SU-DHL-6 (cell line): ENCODE data around the gene IGF2.

Experiments
- H2AFZ ChIP-seq: fragments of 200-600 bp; sonication (generic); 2 replicates; pipeline ENCODE4 v1.6.1; 2014; ENCODE audit warnings: low read depth, mild to moderate bottlenecking, moderate library complexity, mixed read lengths, antibody characterized with exemption, low read length; ENCODE audit not compliant: severe bottlenecking
- H3F3A ChIP-seq: fragments of 200-600 bp; shearing (Covaris generic); 2 replicates; pipeline ENCODE4 v1.6.0; 2016; ENCODE audit warnings: antibody characterized with exemption, mild to moderate bottlenecking; ENCODE audit not compliant: insufficient read depth
- H3K27ac ChIP-seq: fragments of 200-600 bp; sonication (generic); 2 replicates; pipeline ENCODE4 v1.5.1; 2016; ENCODE audit warnings: low read depth, mild to moderate bottlenecking, low read length, moderate library complexity, mixed read lengths
- H3K27me3 ChIP-seq: fragments of 200-600 bp; sonication (generic), shearing (Covaris generic); 2 replicates; pipeline ENCODE4 v1.6.0; 2014; ENCODE audit warnings: mild to moderate bottlenecking, low read length
- H3K36me3 ChIP-seq: fragments of 200-600 bp; sonication (generic); 2 replicates; pipeline ENCODE4 v1.6.1; 2014; ENCODE audit warnings: mild to moderate bottlenecking, low read length, mixed read lengths
- H3K4me2 ChIP-seq: fragments of 300-600, 200-600 bp; shearing (Covaris generic), sonication (generic); 2 replicates; pipeline ENCODE4 v1.6.0; 2014; ENCODE audit warnings: low read length, low read depth, mild to moderate bottlenecking; ENCODE audit not compliant: poor library complexity, severe bottlenecking
- H3K4me3 ChIP-seq: fragments of 200-600 bp; sonication (generic); 2 replicates; pipeline ENCODE4 v1.5.1; 2014; ENCODE audit warnings: antibody characterized with exemption, low read length, mild to moderate bottlenecking, mixed read lengths; ENCODE audit not compliant: insufficient read depth, poor library complexity, severe bottlenecking
- H3K79me2 ChIP-seq: fragments of 200-600 bp; sonication (generic); 2 replicates; pipeline ENCODE4 v1.6.1; 2014; ENCODE audit warnings: mild to moderate bottlenecking, low read length, moderate library complexity; ENCODE audit not compliant: insufficient read depth
- H3K9ac ChIP-seq: fragments of 200-600 bp; sonication (generic); 2 replicates; pipeline ENCODE4 v1.7.0; 2014; ENCODE audit warnings: mild to moderate bottlenecking, low read length
- H3K9me2 ChIP-seq: fragments of 200-600 bp; sonication (generic); replicated peaks from 2 replicates; pipeline ENCODE4 v1.6.1; 2014; ENCODE audit warnings: low read length; ENCODE audit not compliant: insufficient read depth
- H3K9me3 ChIP-seq: fragments of 200-600 bp; sonication (generic); 2 replicates; pipeline ENCODE4 v1.6.1; 2014; ENCODE audit warnings: low read length, mixed read lengths; ENCODE audit not compliant: insufficient read depth
- H4K20me1 ChIP-seq: fragments of 200-600 bp; sonication (generic); 2 replicates; pipeline ENCODE4 v1.6.1; 2014; ENCODE audit warnings: low read depth, mild to moderate bottlenecking, antibody characterized with exemption, low read length, moderate library complexity, mixed read lengths
- CTCF ChIP-seq: fragments of 200-600 bp; sonication (generic); IDR thresholded peaks from one replicate; pipeline ENCODE4 v1.5.1; 2017; ENCODE audit warnings: antibody characterized with exemption, mild to moderate bottlenecking, low read length, moderate library complexity; ENCODE audit not compliant: insufficient read depth, poor library complexity, severe bottlenecking
- EZH2phosphoT487 ChIP-seq: fragments of 200-600 bp; sonication (generic), shearing (Covaris generic); conservative IDR thresholded peaks from 2 replicates; pipeline ENCODE4 v1.6.1; 2018; ENCODE audit warnings: mild to moderate bottlenecking, antibody characterized with exemption, low read length, moderate library complexity, mixed read lengths

IGF2 gene

GRCh38 chr11:2131371-2132236, 7.6 kb downstream of the IGF2 start:
- H3K9me3 ChIP-seq, result no peaks in the 10 kb centered on the region
- H3F3A ChIP-seq, result no peaks in the 10 kb centered on the region
- H4K20me1 ChIP-seq, result no peaks in the 10 kb centered on the region
- H3K9me2 ChIP-seq, result no peaks in the 10 kb centered on the region
- H3K27me3 ChIP-seq, result no peaks in the 10 kb centered on the region
- no peak overlapping the region for H3K27ac ChIP-seq
- no peak overlapping the region for H3K4me3 ChIP-seq
- H3K9ac ChIP-seq, result no peak overlapping the region
- TF ChIP-seq EZH2phosphoT487 (no peak), CTCF (no peak)
- no peaks in the 10 kb centered on the region for H3K36me3 ChIP-seq
- no peak overlapping the region for H3K4me2 ChIP-seq
- H3K79me2 ChIP-seq, result no peaks in the 10 kb centered on the region
- no peak overlapping the region for H2AFZ ChIP-seq

- no peak overlapping the region for H3K9ac ChIP-seq
- H3K79me2 ChIP-seq, result no peaks in the 10 kb centered on the region
- no peaks in the 10 kb centered on the region for H4K20me1 ChIP-seq
- H2AFZ ChIP-seq, result no peak overlapping the region
- H3F3A ChIP-seq, result no peaks in the 10 kb centered on the region
- H3K4me3 ChIP-seq, result no peak overlapping the region
- H3K27me3 ChIP-seq, result no peaks in the 10 kb centered on the region
- TF ChIP-seq CTCF (no peak), EZH2phosphoT487 (no peak)
- no peaks in the 10 kb centered on the region for H3K36me3 ChIP-seq
- H3K4me2 ChIP-seq, result no peak overlapping the region
- H3K27ac ChIP-seq, result no peak overlapping the region
- no peaks in the 10 kb centered on the region for H3K9me2 ChIP-seq
- H3K9me3 ChIP-seq, result no peaks in the 10 kb centered on the region
These were observed 8.3 kb downstream of the IGF2 start for GRCh38 chr11:2130881-2131352.

DNA sequence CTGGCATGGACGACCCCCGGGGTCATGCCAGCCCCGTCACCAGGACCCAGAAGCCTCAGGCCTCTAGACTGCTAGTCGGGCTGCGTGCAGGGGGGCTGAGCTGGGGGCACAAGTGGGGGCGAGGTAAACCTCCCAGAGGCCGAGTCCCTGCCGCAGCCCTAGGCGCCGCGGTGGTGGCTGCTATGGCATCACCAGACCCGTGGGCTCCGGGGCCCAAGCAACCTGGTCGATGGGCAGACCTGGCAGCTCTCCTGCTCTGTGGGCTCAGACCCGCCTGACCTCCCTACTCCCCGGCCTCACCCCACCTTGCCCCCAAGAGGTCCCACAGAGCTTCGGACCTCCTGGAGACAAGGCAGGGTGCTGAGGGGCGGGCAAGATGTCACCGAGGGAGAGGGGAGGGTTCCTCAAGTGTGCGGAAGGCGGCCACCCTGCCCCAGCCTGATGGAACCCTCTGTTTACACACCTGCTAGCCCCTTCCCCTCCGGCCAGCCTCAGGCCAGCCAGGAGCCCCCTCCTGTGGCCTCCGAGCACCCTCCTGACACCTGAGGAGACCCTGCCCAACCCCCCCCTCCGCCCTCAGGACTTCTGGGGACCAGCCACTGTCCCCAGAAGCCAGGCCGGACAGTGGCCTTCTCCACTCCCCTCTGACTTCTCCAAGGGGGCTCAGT, 9.4 kb downstream of the IGF2 start:
- H3K27me3 ChIP-seq, result no peaks in the 10 kb centered on the region
- TF ChIP-seq EZH2phosphoT487 (no peak), CTCF (no peak)
- H3F3A ChIP-seq, result no peaks in the 10 kb centered on the region
- no peak overlapping the region for H3K4me2 ChIP-seq
- no peaks in the 10 kb centered on the region for H3K9me2 ChIP-seq
- H3K4me3 ChIP-seq, result no peak overlapping the region
- H4K20me1 ChIP-seq, result no peaks in the 10 kb centered on the region
- H3K27ac ChIP-seq, result no peak overlapping the region
- H3K79me2 ChIP-seq, result no peaks in the 10 kb centered on the region
- H3K36me3 ChIP-seq, result no peaks in the 10 kb centered on the region
- no peaks in the 10 kb centered on the region for H3K9me3 ChIP-seq
- H3K9ac ChIP-seq, result no peak overlapping the region
- H2AFZ ChIP-seq, result no peak overlapping the region
